ENCODE results near the gene TMEM30B.

DNA sequence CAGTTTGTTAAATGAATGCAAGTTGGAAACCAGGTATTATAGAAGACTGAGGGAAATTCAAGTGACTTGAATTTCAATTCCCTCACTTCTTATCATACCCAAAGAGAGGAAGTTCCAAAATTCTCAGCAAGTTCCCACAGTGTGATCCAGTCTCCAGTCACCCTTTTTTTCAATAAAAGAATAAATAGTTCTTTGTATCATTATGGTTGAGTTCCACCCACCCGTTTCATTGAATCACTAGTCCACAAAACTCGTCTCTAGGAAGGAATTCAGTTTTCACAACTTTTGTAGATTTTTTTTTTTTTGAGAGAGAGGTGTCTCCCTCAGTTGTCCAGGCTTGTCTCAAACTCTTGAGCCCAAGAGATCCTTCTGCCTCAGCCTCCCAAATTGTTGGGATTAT lies 1.6 kb upstream of the TMEM30B start:
- TF ChIP-seq, protein P1, sequence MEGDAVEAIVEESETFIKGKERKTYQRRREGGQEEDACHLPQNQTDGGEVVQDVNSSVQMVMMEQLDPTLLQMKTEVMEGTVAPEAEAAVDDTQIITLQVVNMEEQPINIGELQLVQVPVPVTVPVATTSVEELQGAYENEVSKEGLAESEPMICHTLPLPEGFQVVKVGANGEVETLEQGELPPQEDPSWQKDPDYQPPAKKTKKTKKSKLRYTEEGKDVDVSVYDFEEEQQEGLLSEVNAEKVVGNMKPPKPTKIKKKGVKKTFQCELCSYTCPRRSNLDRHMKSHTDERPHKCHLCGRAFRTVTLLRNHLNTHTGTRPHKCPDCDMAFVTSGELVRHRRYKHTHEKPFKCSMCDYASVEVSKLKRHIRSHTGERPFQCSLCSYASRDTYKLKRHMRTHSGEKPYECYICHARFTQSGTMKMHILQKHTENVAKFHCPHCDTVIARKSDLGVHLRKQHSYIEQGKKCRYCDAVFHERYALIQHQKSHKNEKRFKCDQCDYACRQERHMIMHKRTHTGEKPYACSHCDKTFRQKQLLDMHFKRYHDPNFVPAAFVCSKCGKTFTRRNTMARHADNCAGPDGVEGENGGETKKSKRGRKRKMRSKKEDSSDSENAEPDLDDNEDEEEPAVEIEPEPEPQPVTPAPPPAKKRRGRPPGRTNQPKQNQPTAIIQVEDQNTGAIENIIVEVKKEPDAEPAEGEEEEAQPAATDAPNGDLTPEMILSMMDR (IDR thresholded peaks at IDR 0.05), result no peak
- TF ChIP-seq POLR2A (IDR thresholded peaks at IDR 0.05) (no peak), EP300 (IDR thresholded peaks at IDR 0.05) (no peak)
